Rectal smooth muscle tissue (tissue), 1 donor: ENCODE data around the gene LCN6.

Experiments used
- H3K27ac ChIP-seq: one replicate; pipeline ENCODE4 v1.7.0; 2013; ENCODE audit warnings: low read depth, low read length, inconsistent platforms
- H3K27me3 ChIP-seq: one replicate; pipeline ENCODE4 v1.7.0; 2013; ENCODE audit warnings: low read length; ENCODE audit not compliant: control insufficient read depth, insufficient read depth
- H3K36me3 ChIP-seq: one replicate; pipeline ENCODE4 v1.7.0; 2013; ENCODE audit warnings: low read length; ENCODE audit not compliant: control insufficient read depth, insufficient read depth
- H3K4me1 ChIP-seq: one replicate; pipeline ENCODE4 v1.7.0; 2013; ENCODE audit warnings: low read length; ENCODE audit not compliant: control insufficient read depth, insufficient read depth
- H3K4me3 ChIP-seq: one replicate; pipeline ENCODE4 v1.7.0; 2013; ENCODE audit warnings: low read length
- H3K9ac ChIP-seq: one replicate; pipeline ENCODE4 v1.7.0; 2013; ENCODE audit warnings: low read length

LCN6 gene

DNA sequence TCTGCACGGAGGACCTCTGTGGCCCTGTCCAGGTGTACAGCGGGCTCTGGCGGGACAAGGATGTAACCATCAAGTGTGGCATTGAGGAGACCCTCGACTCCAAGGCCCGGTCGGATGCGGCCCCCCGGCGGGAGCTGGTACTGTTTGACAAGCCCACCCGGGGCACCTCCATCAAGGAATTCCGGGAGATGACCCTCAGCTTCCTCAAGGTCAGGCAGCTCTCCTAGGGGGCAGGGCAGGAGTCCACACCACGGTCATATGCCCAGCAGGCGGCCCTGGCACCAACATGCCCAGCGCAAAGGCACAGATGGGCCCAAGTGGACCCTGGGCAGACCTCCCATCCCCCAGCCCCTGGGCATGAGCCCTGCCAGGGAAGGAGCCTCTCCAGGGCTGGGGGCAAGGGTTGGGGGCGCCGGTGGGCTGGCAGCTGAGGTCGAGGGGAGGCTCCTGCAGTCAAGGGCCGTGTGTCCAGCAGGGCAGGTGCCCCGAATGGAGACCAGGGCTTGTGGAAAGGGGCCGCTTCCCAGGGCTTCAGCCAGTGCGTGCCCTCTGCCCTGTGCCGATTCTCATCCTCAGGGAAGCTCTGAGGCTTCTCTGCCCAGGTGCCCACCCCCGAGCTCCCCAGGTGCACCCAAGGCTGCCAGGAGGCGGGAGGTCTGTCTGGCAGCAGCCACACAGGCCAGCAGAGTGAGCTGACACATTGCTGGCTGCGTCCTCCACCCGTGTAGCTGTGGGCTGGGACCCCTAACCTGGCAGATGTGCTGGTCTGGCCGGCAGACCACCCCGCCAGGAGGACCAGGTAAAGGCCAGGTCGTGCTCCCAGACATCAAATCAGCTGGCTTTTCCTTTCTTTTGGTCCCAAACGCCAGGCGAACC lies 26.0 kb downstream of the LCN6 start:
- Histone ChIP-seq H3K36me3 (peaks cover 37% of the 10 kb centered on the region), H3K9ac (no peak overlapping the region), H3K4me3 (no peak overlapping the region), H3K27ac (no peak overlapping the region), H3K27me3 (no peaks in the 10 kb centered on the region), H3K4me1 (peaks cover 11% of the 10 kb centered on the region)

DNA sequence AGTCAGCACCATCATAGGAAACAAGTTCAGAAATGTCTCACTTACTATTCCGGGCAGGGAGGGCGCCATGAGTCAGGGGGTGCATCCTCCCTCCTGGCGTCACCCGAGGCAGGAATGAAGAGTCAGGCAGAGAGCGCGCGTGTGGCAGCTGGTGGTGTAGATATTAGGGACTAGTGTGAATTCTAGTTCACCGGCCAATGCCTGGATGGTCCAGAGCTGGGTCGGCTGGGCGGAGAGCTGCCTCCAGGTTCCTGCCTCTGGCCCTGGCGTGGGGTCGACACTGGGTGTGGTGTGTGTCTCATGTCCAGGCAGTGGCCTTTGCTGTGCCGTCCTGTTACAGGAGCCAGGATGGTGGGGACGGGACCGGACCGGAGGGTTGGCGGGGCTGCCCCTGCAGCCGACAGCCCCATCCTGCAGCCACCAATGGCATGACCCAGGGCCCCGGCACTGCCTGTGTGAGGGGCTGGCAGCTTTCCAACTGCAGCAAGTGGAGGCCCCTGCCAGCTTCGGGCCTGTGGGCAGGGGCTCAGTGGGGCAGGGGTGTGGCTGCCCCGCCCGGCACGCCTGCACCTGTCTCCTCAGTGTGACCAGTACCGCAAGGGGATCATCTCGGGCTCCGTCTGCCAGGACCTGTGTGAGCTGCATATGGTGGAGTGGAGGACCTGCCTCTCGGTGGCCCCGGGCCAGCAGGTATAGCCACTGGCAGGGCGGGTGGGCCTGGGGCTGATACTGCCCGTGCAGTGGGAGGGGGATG lies 26.8 kb downstream of the LCN6 start:
- H3K4me3 ChIP-seq, result no peak overlapping the region
- no peak overlapping the region for H3K27ac ChIP-seq
- H3K36me3 ChIP-seq, result peaks cover 35% of the 10 kb centered on the region

DNA sequence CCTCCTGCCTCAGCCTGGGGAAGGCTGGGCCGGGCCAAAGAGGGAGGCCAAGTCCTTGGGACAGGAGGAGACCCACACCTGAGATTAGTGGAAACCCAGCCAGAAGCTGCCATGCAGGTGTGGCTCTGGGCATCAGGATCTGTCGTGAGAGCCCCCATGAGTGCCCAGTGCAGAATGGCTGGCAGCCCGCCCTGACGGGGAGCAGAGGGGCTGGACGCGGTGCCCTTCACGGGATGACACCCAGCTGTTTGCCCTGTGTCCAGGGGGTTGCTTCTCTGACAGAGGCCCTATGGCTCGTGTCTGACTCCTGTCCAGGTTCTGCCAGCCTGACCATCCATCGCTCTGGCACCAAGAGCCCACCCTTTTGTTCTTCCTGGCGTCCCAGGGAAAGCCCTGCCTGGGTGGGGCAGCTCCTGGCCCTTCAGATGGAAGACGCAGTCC lies 27.4 kb downstream of the LCN6 start:
- no peaks in the 10 kb centered on the region for H3K27me3 ChIP-seq
- no peak overlapping the region for H3K4me3 ChIP-seq
- peaks cover 29% of the 10 kb centered on the region for H3K36me3 ChIP-seq
- H3K4me1 ChIP-seq, result peaks cover 5% of the 10 kb centered on the region
- H3K27ac ChIP-seq, result peak overlapping the region; percentile 41
- H3K9ac ChIP-seq, result no peak overlapping the region

More for the DNA sequence above, 26.8 kb downstream of the LCN6 start:
- no peaks in the 10 kb centered on the region for H3K27me3 ChIP-seq
- no peak overlapping the region for H3K9ac ChIP-seq
- H3K4me1 ChIP-seq, result peaks cover 9% of the 10 kb centered on the region

DNA sequence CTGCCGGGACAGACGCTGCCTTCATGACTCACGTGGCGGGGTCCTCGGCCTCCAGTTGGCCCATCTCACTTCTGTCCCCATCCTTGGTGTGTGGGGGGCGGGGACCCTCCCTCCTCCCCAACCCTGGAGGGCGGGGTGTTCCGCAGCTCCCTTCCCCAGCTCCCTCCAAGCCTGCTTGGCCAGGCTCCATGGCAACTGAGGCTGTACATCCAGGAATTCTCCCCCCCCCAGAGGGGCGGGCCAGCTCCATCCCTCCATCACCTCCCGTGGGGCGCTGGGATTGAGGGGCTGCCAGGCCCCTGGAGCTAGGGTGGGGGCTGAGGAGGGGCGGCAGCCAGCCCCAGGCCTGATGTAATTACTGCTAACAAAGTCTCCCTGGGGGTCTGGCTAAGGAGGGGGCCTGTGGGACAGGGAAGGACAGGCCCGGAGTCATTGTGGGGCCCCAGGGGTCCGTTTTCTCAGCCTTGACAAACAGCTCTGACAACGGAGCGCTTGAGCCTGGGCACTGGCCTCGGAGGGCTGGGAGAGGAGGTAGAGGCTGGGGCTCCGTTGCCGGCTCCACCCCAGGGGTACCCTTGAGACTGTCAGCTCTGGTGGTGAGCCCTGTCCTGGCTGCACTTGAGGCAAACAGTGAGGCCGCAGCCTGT lies 28.0 kb downstream of the LCN6 start:
- Histone ChIP-seq H3K4me1 (peaks cover 3% of the 10 kb centered on the region), H3K4me3 (no peak overlapping the region), H3K36me3 (peaks cover 24% of the 10 kb centered on the region), H3K27me3 (no peaks in the 10 kb centered on the region), H3K9ac (no peak overlapping the region), H3K27ac (peak overlapping the region; percentile 51)

DNA sequence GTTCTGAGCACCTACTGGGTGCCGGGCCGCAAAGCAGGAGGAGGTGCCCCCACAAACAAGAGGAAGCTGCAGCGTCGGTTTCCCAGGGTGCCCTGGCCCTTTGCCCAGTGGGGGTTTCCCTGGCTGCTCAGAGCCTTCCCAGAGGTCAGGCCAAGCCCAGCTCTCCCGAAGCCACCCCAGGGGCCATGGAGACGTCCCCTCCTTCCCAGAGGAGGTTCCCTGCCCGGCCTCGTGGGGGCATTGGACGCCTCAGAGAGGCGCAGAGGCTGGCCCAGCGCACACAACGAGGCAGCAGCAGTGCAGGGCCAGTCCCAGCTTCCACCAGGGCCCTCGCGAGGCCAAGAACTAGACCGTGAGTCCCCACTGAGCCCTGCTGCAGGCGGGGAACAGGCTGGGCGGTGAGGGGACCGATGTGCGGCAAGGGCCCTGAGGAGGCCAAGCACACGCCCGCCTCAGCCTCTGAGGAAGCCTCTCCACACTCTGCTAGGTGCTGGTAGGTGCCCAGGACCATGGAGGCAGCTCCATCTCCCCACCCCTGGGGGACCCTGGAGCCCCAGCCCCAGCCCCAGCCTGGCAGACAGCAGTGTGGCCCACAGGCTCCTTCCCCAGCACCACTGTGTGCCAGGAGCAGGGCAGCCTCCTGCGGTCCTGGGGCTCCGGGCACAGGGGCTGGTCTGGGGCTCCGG lies 29.0 kb downstream of the LCN6 start:
- Histone ChIP-seq H3K4me1 (peaks cover 3% of the 10 kb centered on the region), H3K4me3 (no peak overlapping the region), H3K27me3 (peaks cover 5% of the 10 kb centered on the region), H3K9ac (no peak overlapping the region), H3K27ac (no peak overlapping the region), H3K36me3 (peaks cover 18% of the 10 kb centered on the region)

DNA sequence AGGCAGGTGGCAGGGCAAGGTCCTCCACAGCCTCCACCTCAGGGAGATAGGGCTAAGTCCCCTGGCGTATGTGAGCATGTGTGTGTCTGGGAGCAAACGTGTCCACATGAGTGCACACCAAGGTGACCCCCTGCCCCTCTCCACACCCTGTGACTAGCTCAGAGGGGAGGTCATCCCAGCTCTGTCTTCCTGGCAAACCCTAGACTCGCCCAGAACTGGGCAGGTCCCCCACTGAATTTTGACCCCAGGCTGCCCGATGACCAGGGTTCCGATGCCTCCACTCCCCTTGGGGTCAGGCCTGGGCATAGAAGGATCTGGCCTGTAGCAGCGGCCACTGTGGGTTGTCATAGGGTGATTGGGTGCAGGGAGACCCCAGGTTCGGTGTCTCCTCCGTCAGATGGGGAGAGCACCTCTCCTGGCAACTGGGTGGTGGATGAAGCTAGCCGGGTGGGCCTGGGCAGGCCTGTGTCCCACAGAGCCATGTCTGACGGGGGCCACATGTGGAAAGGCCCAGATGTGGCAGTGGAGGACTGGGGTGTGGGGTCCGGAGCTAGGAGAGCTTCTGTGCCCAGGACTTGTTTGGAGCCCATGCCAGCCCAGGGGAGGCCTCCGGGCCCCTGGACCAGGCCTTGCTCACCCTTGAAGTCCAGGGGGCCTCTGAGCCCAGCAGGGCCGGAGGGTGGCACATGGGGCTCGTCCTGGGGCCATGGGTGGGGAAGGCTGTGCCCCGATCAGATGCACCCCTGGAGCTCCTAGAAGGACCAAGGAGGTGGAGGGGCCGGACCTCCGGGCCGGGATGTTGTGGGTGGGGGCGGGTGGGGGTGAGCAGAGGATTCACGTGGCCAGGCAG lies 29.8 kb downstream of the LCN6 start:
- H3K27ac ChIP-seq, result no peak overlapping the region
- peaks cover 11% of the 10 kb centered on the region for H3K27me3 ChIP-seq
- H3K36me3 ChIP-seq, result peaks cover 10% of the 10 kb centered on the region
- H3K9ac ChIP-seq, result no peak overlapping the region
- peaks cover 3% of the 10 kb centered on the region for H3K4me1 ChIP-seq
- H3K4me3 ChIP-seq, result no peak overlapping the region

DNA sequence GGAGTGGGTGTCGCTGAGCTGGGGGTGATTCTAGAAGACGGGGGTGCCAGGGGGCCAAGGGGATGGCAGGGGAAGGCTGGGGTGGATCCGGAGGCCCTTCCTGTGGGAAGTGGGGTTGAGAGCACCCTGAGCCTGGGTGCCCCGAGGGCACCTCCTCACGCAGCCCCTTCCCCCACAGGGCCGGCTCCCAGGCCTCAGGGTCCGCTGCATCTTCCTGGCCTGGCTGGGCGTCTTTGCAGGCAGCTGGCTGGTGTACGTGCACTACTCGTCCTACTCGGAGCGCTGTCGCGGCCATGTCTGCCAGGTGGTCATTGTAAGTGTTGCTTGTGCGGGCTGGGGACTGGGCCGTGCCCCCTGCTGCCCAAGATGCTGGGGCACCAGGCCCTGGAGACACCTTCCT lies 30.9 kb downstream of the LCN6 start:
- H3K27me3 ChIP-seq, result peaks cover 14% of the 10 kb centered on the region
- no peak overlapping the region for H3K27ac ChIP-seq
- H3K4me1 ChIP-seq, result peaks cover 3% of the 10 kb centered on the region

DNA sequence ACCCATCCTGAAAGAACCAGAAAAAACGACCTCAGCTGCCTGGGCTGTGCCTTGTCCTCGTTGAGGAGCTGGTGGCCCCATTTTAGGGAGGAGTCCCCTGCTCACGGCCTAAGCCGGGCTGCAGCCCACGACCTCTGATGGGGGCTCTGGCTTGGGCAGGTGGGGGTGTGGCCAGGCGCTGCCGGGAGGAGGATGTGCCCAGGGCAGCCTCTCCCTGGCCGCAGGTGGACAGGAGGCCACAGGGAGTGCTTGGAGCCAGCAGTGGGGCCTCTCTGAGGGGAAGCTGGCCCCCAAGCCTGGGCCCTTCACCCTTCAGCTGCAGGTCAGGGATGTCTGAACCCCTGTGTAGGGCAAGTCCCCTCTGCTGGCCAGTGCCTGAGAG lies 33.4 kb downstream of the LCN6 start:
- H3K27ac ChIP-seq, result no peak overlapping the region
- H3K27me3 ChIP-seq, result peaks cover 14% of the 10 kb centered on the region
- no peak overlapping the region for H3K9ac ChIP-seq
- no peaks in the 10 kb centered on the region for H3K4me1 ChIP-seq
- H3K36me3 ChIP-seq, result no peaks in the 10 kb centered on the region
- H3K4me3 ChIP-seq, result no peak overlapping the region

More for the DNA sequence above, 30.9 kb downstream of the LCN6 start:
- no peak overlapping the region for H3K9ac ChIP-seq
- peaks cover under 1% of the 10 kb centered on the region for H3K36me3 ChIP-seq
- no peak overlapping the region for H3K4me3 ChIP-seq

DNA sequence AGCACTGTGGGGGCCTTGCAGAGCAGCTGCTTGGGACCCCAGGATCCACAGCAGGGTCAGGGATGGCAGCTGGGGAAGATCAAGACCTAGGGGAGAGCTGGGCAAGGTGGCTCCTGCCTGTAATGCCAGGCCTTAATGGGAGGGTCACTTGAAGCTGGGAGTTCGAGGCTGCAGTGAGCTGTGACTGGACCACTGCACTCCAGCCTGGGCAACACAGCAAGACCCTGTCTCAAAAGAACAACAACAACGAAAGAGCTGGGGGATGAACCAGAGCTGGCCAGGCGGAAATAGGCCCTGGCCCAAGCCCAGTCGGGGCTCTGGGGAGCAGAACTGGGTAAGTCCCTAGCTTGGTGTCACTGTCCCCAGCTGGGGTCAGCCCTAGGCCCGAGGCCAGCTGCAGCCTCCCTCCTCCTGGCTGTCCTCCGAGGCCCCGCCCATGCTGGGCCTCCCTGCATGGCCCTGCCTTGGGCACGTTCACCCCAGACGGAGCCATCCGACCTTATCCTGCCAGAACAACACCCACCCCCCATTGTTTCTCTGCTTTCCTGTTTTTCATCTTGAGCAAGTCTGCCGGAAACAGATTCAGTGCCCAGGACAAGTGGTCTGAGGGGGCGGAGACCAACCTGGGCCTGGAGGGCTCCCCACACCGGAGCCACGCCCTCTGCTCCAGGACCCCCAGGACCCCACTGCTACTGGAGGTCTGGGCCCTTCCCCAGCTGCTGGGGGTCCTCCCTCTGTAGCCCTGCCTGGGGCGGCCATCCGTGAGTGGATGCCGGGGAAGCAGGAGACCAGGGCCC lies 34.0 kb downstream of the LCN6 start:
- peaks cover 14% of the 10 kb centered on the region for H3K27me3 ChIP-seq
- H3K36me3 ChIP-seq, result no peaks in the 10 kb centered on the region
- no peak overlapping the region for H3K27ac ChIP-seq
- H3K9ac ChIP-seq, result no peak overlapping the region
- H3K4me3 ChIP-seq, result no peak overlapping the region
- no peaks in the 10 kb centered on the region for H3K4me1 ChIP-seq

DNA sequence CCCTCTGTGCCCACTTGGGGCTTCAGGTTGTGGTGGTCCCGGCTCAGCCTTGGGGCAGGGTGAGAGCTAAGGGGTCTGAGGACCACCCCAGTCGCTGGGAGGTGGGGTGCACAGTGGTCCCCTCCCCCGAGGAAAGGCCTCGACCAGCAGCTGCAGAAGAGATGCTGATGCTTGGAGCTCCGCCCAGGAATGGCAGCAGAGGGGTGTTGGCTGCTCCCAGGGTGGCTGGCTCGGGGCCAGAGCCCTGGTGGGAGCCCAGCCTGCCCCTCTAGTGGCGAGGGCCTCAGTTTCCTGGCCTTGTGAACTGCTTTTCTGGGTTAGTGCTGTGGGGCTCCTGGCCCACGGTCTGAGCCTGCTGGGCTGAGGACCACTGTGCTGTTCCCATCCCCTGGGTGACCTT lies 34.8 kb downstream of the LCN6 start:
- no peaks in the 10 kb centered on the region for H3K4me1 ChIP-seq
- H3K4me3 ChIP-seq, result peak overlapping the region; percentile 32
- peaks cover 14% of the 10 kb centered on the region for H3K27me3 ChIP-seq

More for the DNA sequence above, 34.8 kb downstream of the LCN6 start:
- no peak overlapping the region for H3K9ac ChIP-seq
- H3K27ac ChIP-seq, result peak overlapping the region; percentile 56
- H3K36me3 ChIP-seq, result no peaks in the 10 kb centered on the region
